Activated CD4-positive, CD25-positive, alpha-beta regulatory T cell (primary cell): Measurements from ENCODE around the gene DRC3.

Source experiments
- DNase-seq, 4 experiments: peaks; one replicate each; lab custom pipeline; 2025; lab: John Stamatoyannopoulos, UW

The DRC3 gene

GRCh38 chr17:18056214-18056613 is 83.6 kb downstream of the DRC3 start:
- DNase-seq = no peak

- DNase-seq = no peak
Observed at GRCh38 chr17:18059283-18059682, 86.6 kb downstream of the DRC3 start.

- no peak for DNase-seq
Observed at GRCh38 chr17:18064053-18064452, 91.4 kb downstream of the DRC3 start.

- no peak for DNase-seq
Observed at GRCh38 chr17:18065546-18065945, 92.9 kb downstream of the DRC3 start.
